GM18870 (cell line): ENCODE results near the gene DYNLT2B.
"Not testable (repeated sequence)": the region's sequence is repeated elsewhere in the genome, so short reads cannot be mapped to it uniquely, and the experiment has no call there.

Source experiments
- ATAC-seq: cut with Tn5 transposase; IDR thresholded peaks from one replicate; pipeline ENCODE4 v1.9.1; 2021; ENCODE audit warnings: moderate library complexity; ENCODE audit not compliant: unreplicated experiment

DYNLT2B gene

DNA sequence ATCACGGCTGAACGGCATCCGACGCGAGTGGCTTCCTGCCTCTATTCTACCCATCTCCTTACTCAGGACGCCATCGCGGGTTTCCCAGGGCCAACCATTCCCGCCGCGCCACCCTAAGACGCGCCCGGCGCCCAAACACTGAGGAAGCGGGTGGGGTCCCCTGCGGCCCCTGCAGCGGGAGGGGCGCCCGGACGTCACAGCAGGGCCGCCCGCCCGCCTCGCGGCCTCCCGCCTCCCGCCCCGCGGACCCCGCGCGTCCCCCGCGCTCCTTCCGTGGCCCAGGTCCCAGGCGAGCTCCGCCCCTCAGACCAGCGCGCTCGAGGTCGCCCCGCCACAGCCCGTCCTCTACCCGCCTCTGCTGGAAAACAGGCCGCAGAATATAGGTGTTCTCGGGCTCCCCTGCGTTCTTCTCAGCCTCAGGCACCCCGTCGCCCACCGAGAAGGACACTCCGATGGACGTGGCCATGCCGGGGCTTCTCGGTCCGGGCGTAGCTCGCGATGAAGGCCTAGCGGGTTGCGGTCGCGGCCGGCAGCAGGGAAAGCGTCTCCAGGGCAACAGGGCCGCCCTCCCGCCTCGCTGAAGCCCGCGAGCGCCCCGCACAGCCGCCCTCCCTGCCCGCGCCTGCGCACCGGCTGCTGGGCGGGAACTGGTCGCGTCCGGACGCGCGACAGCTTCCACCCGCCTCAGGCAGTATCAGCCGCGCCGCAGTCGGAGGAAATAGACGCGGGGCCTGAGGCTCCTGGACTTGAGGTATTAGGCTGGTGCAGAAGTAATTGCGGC is at the start of gene DYNLT2B:
Gene DYNLT2B (minus strand): TSS at position 554 of the 781 bp plus-strand sequence. CDS start 88 bp downstream, at position 466.
- ATAC-seq, result peak; percentile 60

DNA sequence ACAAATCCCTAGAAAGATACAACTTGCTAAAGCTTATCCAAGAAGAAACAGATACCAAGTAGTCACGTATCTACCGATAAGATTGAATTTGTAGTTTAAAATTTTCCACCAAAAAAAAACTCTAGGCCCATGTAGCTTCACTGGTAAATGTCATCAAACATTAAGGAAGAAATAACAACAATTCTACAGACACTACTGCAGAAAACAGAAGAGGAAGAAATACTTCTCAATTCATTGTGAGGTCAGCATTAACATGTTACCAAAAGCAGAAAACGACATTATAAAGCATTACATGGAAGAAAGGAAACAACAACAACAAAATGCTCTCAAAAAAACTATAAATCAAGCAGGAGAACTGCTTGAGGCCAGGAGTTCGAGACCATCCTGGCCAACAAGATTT is 47.7 kb upstream of the DYNLT2B start:
- ATAC-seq, result no peak

DNA sequence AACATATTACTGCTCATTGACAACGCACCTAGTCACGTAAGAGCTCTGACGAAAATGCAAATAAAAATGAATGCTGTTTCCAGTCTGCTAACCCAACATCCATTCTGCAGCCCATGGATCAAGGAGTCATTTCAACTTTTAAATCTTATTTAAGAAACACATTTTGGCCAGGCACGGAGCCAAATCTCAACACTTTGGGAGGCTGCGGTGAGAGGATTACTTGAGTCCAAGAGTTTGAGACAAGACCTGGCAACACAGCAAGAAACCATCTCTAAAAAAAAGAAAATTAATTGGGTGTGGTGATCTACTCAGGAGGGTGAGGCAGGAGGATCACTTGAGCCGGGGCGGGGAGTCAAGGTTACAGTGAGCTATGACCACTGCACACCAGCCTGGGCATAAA is 42.5 kb upstream of the DYNLT2B start:
- no peak for ATAC-seq

DNA sequence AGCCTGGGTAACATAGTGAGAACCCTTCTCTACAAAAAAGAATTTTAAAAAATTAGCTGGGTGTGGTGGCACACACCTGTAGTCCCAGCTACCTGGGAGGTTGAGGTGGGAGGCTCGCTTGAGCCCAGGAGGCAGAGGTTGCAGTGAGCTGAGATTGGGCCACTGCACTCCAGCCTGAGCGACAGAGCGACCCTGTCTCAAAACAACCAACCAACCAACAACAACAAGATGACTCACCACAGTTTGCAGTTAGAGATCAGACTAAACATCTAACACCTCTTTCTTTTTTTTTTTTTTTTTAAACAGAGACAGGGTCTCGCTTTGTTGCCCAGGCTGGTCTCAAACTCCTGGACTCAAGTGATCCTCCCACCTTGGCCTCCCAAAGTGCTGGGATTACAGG is 40.5 kb upstream of the DYNLT2B start:
- ATAC-seq, result not testable (repeated sequence)

DNA sequence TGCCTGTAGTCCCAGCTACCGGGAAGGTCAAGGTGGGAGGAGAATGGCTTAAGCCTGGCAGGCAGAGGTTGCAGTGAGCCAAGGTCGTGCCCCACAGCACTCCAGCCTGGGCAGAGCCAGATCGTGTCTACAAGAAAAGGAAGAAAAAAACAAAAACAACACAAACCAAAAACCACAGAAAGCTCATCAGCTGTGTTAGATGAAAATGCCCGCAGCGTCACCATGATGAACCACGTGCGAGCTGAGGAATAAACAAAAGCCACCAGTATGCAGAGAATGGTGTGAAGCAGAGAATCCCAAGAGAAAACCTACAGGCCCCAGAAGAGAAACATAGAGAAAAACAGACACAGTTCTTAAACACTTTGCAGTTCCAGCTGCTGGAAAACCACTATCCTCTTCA is 39.9 kb upstream of the DYNLT2B start:
- ATAC-seq, result no peak

DNA sequence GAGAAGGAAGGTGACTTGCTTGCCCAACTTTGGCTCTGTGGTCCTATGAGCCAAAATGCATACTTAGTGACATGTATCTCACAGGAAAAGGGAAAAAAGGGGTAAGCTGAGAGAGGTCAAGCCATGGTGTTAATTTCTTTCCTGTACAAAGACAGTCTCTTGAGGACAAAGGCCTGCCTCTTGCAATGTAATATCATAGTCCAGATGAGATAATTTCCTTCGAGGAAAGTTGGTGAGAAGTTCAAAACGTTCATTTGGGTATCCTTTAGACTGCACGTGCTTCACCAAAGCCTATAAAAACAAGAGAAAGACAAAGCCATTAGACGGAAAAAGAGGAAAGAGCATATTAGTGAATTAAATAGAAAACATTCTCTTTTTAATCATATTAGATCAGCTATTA is 38.5 kb upstream of the DYNLT2B start:
- no peak for ATAC-seq

DNA sequence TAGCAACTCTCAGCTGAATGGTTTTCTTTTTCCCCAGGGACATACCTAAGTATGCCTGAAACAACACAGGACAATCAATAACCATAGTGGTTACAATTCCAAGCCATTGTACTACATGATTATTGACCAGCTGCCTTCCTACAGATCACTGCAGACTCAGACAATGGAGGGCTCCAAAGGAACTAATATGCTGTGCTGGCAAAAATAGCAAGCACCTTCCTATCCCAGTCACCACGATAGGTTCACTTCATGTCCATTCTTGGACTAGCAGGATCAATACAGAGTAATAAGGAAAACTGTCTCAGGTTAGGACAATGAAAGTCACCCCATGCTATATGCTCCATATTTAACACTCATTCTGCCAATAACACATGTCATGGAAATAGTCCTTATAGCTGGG is 37.6 kb upstream of the DYNLT2B start:
- no peak for ATAC-seq

DNA sequence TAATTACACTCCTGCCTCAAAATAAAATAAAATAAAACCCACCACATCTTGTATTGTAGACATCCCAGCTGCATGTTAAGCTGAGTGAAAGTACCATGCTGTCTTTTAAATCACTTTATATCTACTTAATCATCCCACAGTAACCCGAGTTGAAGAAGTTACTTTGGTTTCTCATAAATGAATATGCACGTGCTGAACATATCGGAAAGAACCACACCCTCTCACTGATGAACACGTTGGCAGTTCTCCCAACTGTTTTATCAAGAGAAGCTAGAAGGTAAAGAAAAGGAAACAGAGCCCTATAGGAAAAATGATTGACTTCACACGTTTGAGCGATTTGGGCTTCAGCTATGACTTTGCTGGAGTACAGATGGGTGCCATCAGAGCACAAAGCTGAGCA is 36.1 kb upstream of the DYNLT2B start:
- no peak for ATAC-seq

DNA sequence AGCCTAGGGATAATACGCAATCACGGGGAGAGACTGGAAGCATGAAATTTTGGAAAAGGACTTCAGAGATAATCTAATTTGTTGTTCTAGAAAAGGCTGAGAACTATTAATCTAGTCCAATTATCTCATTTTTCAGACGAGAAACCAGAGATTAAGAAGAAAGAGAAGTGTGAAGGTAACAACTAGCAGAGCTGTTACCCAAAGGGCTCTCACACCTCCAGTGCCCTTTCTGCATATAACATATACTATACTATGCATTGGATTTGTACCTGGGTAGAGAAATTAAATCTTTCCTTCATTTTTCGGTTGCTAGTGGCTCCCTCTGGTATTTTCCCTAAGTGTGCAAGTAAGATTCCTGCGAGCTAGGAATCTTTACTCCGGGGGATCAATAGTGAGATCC is 33.5 kb upstream of the DYNLT2B start:
- ATAC-seq, result no peak

DNA sequence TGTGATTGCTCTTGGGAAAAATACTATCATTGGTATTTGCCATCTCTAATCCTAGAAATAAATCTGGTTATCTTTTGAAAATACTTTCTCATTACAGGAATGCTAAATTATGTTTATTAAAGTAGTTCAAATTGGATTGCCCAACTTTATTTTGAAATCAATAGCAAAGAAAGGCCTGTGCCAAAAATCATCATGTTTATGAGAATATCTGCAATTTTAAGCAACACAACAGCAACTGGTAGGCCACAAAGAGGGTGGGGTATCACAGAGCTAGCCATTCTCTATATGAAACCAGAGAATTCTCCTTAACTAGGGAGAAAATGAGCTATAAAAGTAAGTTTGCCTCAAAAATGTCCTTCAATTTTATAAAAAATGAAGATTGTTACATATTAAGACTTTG is 32.0 kb upstream of the DYNLT2B start:
- ATAC-seq, result no peak

DNA sequence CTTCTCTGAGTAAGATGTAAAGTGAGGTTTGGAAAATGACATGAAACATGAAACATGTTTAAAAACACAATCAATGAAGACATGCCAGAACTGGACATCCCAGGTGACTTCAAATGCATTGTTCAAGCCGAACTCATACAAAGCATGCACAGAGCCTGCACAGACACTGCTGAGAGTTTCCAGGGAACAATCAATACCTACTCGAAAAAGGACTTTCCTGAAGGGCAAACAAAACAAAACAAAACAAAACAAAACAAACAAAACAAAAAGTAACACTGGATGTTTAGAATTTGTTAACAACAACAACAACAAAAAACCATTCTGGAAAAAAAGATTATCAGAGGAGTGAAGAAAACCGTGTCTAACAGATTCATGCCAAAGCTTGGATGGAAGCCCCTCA is 30.7 kb upstream of the DYNLT2B start:
- ATAC-seq, result no peak

DNA sequence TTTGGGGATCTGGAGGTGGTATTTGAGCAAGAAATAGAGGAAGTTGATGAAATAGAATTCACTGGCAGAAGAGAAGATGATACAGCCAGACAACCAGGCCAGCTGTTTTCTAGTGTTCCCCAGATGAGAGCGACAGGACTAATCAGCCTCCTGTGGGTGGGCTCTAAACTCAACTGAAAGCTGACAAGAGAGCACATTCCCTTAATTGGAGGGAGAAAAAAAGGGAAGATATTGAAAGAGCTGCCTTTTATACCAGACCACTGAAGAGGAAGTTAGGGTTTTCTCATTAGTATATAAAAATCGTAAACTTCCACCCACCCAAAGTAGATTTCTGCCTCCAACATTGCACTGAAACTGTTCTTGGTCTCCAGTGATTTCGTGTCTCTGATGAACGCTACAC is 26.6 kb upstream of the DYNLT2B start:
- no peak for ATAC-seq

DNA sequence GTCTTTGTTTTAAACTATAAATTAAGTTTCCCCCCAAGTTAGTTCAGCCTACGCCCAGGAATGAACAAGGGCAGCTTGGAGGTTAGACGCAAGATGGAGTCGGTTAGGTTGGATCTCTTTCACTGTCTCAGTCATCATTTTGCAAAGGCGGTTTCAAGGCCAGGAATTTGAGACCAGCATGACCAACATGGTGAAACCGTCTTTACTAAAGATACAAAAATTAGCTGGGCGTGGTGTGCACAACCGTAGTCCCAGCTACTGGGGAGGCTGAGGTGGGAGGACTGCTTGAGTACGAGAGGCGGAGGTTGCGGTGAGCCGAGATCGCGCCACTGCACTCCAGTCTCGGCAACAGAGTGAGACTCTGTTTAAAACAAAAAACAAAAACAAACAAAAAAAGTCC is 25.9 kb upstream of the DYNLT2B start:
- not testable (repeated sequence) for ATAC-seq

DNA sequence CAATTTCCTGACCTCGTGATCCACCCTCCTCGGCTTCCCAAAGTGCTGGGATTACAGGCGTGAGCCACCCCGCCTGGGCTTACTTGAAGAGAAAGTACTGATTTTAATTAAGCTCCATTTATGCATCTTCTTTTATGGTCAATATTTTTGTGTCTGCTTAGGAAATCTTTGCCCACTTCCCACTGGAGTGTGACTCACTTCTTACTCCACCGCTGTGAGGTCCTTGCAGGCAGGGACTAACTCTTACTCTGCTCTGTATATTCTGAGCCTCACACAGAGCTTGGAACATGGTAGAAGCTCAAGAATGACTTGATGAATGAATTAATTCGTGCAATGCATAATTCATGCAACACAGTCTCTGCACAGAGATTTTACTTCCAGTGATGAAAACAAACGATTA is 23.1 kb upstream of the DYNLT2B start:
- no peak for ATAC-seq

DNA sequence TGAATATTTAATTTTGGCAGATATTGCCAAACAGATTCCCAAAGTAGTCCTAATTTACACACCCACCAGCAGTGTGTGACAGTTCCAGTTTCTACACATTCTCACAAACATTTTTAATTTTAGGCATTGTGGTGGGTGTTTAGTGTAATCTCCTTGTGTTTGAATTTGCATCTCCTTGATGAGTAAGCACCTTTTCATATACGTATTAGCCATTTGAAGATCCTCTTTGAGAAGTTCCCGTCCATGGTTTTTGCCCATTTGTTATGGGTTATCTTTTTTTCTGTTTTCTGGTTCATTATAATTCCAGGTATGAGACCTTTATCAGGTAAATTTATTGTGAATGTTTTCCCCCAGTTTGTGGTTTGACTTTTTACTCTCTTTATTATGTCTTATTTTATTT is 22.4 kb upstream of the DYNLT2B start:
- no peak for ATAC-seq

DNA sequence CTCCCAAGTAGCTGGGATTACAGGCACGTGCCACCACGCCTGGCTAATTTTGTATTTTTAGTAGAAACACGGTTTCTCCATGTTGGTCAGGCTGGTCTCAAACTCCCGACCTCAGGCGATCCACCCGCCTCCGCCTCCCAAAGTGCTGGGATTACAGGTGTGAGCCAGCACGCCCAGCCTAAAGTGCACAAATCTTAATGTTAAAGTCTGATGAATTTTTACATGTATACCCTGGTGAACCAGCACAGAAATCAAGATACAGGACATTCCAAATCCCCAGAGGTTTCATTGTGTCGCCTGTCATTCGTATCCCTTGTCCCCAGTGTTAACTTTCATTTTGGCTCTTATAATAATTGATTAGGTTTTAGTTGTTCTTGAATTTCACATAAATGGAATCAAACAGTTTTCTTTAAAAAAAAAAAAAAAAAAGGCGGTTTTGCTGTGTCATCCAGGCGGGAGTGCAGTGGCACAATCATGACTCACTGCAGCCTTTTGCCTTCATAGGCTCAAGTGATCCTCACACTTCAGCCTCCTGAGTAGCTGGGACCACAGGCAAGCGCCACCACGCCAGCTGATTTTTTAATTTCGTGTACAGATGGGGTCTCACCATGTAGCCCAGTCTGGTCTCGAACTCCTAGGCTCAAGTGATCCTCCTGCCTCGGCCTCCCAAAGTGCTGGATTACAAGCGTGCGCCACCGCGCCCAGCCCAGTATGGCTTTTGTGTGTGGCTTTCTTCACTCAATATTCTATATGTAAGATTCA is 21.6 kb upstream of the DYNLT2B start:
- ATAC-seq, result no peak

DNA sequence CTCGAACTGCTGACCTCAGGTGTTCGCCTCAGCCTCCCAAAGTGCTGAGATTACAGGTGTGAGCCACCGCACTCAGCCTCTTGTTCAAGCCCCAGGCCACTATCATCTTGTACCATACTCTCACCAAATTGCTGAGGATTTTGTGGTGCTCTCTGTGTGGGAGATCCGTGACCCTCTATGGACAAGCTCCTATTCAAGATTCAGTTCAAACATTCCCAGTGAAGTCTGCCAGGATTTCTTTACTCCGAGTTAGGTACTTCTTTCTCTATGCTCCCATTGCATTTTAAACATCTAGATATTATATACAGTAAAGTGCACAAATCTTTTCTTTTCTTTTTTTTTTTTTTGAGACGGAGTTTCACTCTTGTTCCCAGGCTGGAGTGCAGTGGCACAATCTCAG is 21.0 kb upstream of the DYNLT2B start:
- ATAC-seq, result no peak

DNA sequence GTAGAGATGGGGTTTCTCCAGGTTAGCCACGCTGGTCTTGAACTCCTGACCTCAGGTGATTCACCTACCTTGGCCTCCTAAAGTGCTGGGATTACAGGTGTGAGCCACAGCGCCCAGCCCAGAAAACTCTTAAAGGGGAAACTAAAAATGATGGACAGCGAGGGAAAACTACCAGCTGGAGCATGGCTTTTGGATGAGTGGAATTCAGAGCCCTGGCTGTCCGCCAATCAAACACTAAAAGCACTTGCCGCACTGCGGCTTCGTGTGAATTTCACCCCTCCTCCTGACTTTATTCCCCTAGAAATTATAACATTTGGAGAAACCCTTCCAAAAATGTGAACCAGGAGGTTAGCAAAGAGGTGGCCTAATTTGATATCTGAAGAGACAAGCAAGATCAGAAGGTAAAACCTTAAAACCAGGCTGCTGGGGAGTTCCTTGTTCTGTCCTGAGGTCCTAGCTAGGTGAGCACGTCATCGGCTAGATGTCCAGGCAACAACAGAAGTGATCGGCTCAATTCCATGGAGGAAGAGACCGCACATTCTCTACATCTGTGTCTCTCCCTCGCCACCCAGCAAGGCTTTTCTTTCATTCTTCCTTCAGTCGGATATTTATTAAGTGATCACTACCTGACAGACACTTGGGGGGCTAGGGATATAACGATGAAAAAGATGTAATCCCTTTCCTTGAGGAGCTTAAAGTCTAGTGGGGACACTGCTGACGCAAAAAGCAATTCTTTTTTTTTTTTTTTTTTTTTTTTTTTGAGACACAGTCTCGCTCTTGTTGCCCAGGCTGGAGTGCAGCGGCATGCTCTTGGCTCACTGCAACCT is 18.5 kb upstream of the DYNLT2B start:
- no peak for ATAC-seq

DNA sequence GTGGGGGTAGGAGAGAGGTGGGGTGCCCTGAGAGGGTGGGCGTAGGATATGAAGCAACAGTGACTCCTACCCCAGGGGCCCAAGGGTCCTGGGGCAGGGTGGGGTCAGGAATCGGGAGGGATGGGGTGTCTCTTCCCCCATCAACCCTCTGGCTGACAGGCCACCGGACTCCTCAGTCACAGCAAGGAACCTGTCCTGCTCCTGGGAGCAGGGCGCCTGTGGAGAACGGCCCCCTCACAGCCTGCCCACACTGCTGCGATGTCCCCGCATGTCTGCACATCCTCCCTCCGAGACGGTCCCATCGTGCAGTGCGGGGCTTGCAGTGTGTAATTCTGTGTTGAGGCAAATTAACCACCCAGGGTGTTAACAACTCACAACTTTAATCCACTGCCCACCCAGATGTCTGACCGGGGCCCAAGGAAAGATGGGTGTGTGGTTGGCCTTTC is 17.5 kb upstream of the DYNLT2B start:
- no peak for ATAC-seq

DNA sequence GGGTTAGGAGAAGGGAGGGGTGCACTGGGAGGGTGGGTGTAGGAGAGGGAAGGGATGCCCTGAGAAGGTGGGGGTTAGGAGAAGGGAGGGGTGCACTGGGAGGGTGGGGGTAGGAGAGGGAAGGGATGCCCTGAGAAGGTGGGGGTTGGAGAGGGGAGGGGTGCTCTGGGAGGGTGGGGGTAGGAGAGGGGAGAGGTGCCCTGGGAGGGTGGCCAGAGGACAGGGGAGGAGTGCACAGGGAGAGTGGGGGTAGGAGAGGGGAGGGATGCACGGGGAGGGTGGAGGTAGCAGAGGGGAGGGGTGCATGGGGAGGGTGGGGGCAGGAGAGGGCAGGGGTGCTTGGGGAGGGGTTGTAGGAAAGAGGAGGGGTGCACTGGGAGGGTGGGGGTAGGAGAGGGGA is 16.9 kb upstream of the DYNLT2B start:
- ATAC-seq, result no peak

DNA sequence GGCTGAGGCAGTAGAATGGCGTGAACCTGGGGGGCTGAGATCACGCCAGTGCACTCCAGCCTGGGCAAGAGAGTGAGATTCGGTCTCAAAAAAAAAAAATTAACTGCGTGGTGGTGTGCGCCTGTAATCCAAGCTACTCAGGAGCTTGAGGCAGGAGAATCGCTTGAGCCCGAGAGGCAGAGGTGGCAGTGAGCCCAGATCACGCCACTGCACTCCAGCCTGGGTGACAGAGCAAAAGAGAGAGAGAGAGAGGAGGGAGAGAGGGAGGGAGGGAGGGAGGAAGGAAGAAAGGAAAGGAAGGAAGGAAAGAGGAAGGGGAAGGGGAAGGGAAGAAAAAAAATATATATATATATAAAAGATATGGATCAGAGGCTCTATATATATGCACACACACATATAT is 14.1 kb upstream of the DYNLT2B start:
- no peak for ATAC-seq

DNA sequence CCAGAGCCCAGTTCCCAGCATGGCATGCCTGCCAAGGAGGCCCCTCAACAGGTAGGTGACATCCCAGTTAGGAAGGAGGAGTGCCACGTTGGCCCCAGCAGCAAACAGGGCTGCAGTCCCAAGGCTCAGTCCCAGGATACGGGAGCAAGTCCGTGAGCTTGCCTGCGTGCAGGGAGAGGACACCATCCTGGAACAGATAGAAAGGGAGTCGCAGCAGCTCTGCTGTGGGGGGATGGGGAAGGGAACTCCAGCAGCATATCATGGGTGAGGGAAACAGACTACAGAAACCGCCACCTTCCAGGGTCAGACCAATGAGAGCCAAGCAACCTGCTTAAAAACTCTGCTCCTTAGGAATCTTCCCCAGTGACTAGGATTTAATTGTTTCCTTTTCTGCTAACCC is 9.4 kb upstream of the DYNLT2B start:
- ATAC-seq, result no peak
